Hepatic stellate cell (primary cell): ENCODE results near the gene PTN.
"Not testable (repeated sequence)": the region's sequence is repeated elsewhere in the genome, so short reads cannot be mapped to it uniquely, and the experiment has no call there.

ENCODE experiments used
- DNase-seq: peaks from one replicate; pipeline ENCODE4 v3.0.0; 2011; ENCODE audit warnings: low spot score

The PTN gene

DNA sequence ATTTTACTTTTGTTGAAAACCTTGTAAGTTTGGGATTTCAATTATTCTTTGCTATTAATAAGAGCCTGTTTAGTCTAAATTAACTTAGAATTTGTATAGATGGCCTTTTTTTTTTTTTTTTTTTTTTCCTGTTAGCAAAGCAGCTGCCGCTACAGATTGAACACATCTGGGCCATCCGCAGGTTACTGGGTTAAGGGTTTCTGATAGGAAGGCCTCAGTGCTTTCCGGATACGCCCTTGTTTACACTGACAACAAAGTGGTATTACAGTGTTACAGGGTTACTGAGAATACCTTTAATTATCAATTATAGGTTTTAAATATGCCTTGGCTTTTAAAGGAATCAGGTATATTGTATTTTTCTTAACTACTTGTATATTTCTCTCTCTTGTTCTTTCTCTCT, 76.8 kb downstream of the PTN start:
- no peak for DNase-seq

GRCh38 chr7:137265480-137265879, 78.1 kb downstream of the PTN start:
- DNase-seq = not testable (repeated sequence)

GRCh38 chr7:137262599-137262998, 80.9 kb downstream of the PTN start:
- DNase-seq = no peak

GRCh38 chr7:137258552-137258951, 85.0 kb downstream of the PTN start:
- no peak for DNase-seq

DNA sequence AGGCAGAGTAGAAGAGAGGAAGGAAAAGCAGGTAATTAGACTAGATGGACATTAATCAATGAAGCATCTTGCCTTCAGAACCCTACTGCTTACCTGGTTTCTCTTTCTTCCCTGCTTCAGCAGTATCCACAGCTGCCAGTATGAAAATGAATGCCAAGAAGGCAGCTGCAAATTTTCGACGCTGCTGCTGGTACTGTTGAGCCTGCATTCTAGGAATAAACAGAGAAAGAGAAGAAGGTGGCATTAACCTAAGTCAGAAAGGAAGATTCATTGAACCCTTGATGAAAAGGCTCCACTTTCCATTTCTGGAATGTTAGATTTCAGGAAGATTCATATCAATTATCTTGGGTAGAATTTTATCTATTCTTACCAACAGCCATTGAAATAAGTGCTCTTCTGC, 88.8 kb downstream of the PTN start:
- DNase-seq = no peak

- DNase-seq = no peak
Measured at GRCh38 chr7:137245890-137246289, 97.6 kb downstream of the PTN start.

DNA sequence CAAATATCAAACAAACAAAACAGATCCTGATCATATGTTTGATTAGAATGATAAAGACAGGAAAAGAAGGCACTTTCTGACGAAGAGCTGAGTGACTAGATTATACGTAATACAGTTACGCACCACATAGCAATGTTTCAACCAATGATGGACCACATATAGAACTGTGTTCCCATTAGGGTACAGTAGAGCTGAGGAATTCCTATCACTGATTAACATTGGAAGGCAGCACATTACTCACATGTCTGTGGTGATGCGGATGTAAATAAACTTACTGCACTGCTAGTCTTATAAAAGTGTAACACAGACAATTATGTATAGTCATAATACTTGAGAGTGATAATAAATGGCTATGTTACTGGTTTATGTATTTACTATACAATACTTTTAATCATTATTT, 98.3 kb downstream of the PTN start:
- DNase-seq = no peak

DNA sequence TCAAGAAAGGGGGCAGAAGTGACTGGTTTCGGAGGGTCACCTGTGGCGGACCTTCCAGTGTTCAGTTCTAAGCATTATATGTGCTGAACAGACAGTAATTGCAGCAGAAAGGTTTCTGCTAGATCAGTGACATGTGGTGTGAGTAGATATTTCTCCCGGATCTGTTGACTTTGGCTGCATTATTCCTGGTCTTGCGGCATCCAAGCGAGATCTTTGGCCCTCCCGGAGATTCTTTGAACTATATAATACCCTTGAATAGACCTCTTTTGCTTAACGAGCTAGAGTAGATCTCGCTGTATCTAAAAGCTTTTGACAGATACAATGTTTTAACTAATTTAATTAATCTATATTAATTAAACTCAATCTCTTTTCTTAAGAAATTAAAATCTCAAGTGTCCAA, 99.8 kb downstream of the PTN start:
- DNase-seq = no peak

- DNase-seq = no peak
Measured at GRCh38 chr7:137242616-137243015, 100.9 kb downstream of the PTN start.

DNA sequence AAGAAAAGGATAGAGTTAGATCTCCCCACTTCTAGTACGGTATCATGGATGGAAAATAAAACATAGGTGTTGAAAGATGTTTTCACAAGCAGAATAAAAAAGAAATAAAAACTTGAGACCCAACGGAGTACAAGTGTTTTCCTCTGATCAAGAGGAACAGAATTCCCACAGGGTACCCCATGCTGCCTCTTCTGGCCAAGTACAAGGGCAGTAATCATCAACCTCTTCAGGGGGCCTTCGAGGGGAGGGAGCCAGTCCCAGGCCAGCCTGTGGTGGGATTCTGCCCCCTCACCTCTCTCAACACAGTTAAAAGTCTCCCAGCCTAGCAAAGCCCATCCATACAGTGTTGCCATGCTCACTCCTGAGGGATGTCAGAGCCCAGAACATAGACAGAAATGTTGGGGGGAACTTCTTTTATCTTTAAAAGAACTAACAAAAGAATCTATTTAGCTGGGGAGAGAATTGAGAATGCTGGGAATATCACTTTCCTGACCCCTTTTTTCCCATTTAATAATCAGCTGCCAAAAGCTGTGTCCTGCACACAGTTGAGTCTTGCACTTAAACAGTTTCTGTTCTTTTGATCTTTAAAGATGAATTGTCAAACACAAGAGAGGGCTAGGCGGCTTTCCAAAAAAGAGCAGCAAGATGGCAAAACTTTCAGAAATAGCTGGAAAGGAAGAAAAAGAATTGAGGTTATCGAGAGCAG, 101.7 kb downstream of the PTN start:
- DNase-seq = no peak

DNA sequence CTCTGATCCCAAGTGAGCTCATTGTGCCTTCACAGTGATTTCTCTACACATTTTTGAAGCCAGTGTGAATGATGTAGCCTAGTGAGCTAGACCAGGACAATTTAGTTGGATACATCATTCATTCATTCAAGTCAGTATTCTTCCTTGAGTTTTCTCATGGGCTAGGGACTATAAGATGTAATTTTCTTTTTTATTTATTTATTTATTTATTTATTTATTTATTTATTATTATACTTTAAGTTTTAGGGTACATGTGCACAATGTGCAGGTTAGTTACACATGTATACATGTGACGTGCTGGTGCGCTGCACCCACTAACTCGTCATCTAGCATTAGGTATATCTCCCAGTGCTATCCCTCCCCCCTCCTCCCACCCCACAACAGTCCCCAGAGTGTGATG, 104.3 kb downstream of the PTN start:
- DNase-seq = not testable (repeated sequence)

- no peak for DNase-seq
Measured at GRCh38 chr7:137235434-137235833, 108.1 kb downstream of the PTN start.

GRCh38 chr7:137231167-137231566, 112.4 kb downstream of the PTN start:
- no peak for DNase-seq

DNA sequence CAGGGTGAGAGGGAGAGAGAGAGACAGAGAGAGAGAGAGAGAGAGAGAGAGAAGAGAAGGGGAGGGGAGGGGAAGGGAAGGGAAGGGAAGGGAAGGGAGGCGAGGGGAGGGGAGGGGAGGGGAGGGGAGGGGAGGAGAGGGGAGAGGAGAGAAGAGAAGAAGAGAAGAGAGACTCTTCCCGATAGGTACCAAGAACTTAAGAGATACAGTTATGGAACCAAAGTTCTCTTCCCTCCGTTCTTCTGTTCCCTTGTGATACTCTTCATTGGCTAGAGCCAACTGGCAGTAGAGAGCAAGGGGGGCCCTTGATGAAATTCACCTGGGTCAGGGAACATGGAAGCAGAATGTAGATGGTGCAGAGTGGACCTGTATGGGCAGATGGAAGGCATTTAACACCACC, 122.1 kb downstream of the PTN start:
- DNase-seq = no peak

DNA sequence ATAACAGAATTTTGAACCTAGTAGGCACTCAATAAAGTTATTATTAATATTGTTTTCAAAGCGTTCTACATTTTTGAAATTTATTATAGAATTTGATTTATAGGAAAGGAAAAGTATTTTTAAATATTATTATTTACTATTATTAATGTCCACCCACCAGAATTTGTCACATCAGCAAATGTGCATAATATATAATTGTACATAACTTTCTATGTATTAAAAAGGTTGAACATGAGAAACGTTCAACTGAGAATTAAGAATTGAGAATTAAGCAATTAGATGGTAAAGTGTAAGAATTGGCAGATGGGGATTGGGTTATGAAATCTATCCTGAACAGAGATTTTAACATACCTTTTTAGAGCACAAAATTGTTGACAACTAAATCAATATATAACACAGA, 129.8 kb downstream of the PTN start:
- no peak for DNase-seq

- no peak for DNase-seq
Measured at GRCh38 chr7:137209151-137209817, 134.2 kb downstream of the PTN start.

DNA sequence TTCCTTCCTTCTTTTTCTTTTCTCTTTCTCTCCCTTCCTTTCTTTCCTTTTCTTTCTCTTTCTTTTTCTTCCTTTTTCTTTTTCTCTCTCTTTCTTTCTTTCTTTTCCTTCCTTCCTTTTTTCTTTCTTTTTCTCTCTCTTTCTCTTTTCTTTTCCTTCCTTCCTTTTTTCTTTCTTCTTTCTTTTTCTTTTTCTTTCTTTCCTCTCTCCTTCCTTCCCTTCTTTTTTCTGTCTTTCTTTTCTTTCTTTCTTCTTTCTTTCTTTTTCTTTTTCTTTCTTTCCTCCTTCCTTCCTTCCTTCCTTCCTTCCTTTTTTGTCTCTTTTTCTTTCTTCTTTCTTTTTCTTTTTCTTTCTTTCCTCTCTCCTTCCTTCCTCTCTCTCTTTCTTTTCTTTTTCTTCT, 136.8 kb downstream of the PTN start:
- DNase-seq = no peak

DNA sequence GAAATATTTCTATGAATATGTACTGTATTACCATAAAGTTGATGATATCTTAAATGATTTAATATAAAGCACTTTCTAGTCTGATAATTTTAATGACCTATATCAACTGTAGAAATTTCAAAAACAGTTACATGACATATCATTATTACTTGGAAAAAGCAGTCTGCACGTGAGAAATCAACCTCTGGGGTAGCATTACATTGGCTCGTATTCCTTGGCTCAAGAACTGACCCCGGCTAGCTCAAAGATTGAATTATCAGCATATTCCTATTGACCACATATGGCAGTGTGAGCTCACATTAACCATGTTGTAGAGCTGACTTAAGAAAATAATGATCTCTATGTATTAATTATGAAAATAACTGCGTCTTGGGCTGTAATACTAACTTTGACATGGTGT, 139.3 kb downstream of the PTN start:
- no peak for DNase-seq

GRCh38 chr7:137203351-137203750, 140.2 kb downstream of the PTN start:
- no peak for DNase-seq

DNA sequence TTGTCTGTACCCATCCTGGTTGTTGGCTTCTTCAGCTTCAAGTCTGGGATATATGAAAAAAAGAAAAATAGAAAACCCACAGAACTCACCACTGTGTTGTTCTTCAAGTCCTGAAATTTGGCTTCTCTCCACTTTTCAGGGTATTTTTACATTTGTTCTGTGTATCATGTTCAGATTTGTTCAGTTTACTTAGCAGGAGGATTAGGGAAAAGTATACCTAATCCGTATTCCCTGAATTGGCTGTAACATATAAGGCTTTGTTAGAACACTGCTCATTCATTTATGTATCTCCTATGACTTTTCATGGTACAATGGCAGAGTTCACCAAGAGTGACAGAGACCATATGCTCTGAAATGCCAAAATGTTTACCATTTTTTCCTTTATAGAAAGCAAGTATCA, 146.9 kb downstream of the PTN start:
- DNase-seq = no peak

DNA sequence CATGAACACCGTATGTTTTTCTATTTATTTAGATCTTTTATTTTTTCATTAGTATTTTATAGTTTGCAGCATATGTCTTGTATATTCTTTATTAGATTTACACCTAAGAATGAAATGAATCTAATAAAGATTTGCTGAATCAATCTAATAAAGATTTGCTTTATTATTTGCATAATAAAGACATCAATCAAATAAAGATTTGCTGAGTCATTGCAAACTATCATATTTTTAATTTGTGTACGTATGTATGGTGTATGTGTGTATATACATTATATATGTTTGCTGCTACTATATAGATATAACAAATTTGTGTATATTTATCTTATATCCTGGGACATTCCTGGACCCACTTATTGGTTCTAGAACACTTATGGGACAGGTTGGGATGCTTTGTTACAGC, 147.5 kb downstream of the PTN start:
- no peak for DNase-seq

DNA sequence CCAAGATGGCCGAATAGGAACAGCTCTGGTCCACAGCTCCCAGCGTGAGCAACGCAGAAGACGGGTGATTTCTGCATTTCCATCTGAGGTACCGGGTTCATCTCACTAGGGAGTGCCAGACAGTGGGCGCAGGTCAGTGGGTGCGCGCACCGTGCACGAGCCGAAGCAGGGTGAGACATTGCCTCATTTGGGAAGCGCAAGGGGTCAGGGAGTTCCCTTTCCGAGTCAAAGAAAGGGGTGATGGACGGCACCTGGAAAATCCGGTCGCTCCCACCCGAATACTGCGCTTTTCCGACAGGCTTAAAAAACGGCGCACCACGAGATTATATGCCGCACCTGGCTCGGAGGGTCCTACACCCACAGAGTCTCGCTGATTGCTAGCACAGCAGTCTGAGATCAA, 161.9 kb downstream of the PTN start:
- DNase-seq = not testable (repeated sequence)
